ENCODE data around the gene FAM199X. TPM values are rescaled to one million over a fixed set of nuclear protein-coding genes. Genes with fewer than 3 reads are reported as not detected.

FAM199X gene
- polyA plus RNA-seq = 10 to 100 TPM; 13.1 to 24.7 (median 13.6) TPM

- Mint-ChIP-seq H3K9me3 (no peaks in the 10 kb centered on the region), H3K4me3 (peak within 1 kb of the TSS; percentile 71 to 88 (median 84)), H3K27me3 (ENCODE audit: low read depth in 3 of 3) (peaks cover 0 to 9% (median 2%) of the 10 kb centered on the region in 3 donors), H3K27ac (peak within 1 kb of the TSS; percentile 88 to 95 (median 90)), H3K36me3 (no peaks in the 10 kb centered on the region), H3K4me1 (peaks cover 37 to 43% of the 10 kb centered on the region in 2 donors)
- DNase-seq = peak; percentile 85 to 89 (median 88)
Observed at GRCh38 chrX:104165894-104166734, at the start of gene FAM199X. Gene FAM199X (plus strand): TSS chrX:104166453. CDS start chrX:104166786, 333 bp downstream.

- H3K27me3 Mint-ChIP-seq (ENCODE audit: low read depth in 3 of 3) = peaks cover 0 to 5% (median 0%) of the 10 kb centered on the region in 3 donors
- no peaks in the 10 kb centered on the region for H3K9me3 Mint-ChIP-seq
- no peak overlapping the region for H3K27ac Mint-ChIP-seq
- no peaks in the 10 kb centered on the region for H3K36me3 Mint-ChIP-seq
- DNase-seq = no peak
- peaks cover 19 to 23% of the 10 kb centered on the region in 2 donors for H3K4me1 Mint-ChIP-seq
- no peak overlapping the region for H3K4me3 Mint-ChIP-seq
Observed at GRCh38 chrX:104117759-104118158, 48.5 kb upstream of the FAM199X start.

GRCh38 chrX:104118765-104119164, 47.5 kb upstream of the FAM199X start:
- H3K27me3 Mint-ChIP-seq (ENCODE audit: low read depth in 3 of 3) = peaks cover 0 to 4% (median 0%) of the 10 kb centered on the region in 3 donors
- DNase-seq = no peak
- H3K36me3 Mint-ChIP-seq = no peaks in the 10 kb centered on the region
- peaks cover 21 to 23% of the 10 kb centered on the region in 2 donors for H3K4me1 Mint-ChIP-seq
- no peak overlapping the region for H3K27ac Mint-ChIP-seq
- no peak overlapping the region for H3K4me3 Mint-ChIP-seq
- no peaks in the 10 kb centered on the region for H3K9me3 Mint-ChIP-seq

GRCh38 chrX:104122829-104123228, 43.4 kb upstream of the FAM199X start:
- Mint-ChIP-seq H3K9me3 (peaks cover 0 to 2% (median 0%) of the 10 kb centered on the region in 6 donors), H3K27ac (peak overlapping the region in 5 of 6 donors; percentile 13 to 90 (median 59)), H3K4me3 (peak overlapping the region in 3 of 5 donors; percentile 45 to 64 (median 61)), H3K4me1 (peaks cover 13 to 16% of the 10 kb centered on the region in 2 donors), H3K36me3 (no peaks in the 10 kb centered on the region), H3K27me3 (ENCODE audit: low read depth in 3 of 3) (peaks cover 0 to 6% (median 2%) of the 10 kb centered on the region in 3 donors)
- DNase-seq = no peak

GRCh38 chrX:104126856-104127255, 39.4 kb upstream of the FAM199X start:
- Mint-ChIP-seq H3K36me3 (peaks cover 0 to 5% (median 4%) of the 10 kb centered on the region in 3 donors), H3K27me3 (ENCODE audit: low read depth in 3 of 3) (peaks cover 0 to 8% (median 2%) of the 10 kb centered on the region in 3 donors), H3K27ac (no peak overlapping the region), H3K4me1 (peaks cover 13 to 16% of the 10 kb centered on the region in 2 donors), H3K4me3 (no peak overlapping the region), H3K9me3 (peaks cover 0 to 2% (median 0%) of the 10 kb centered on the region in 6 donors)
- DNase-seq = no peak

- Mint-ChIP-seq H3K27ac (no peak overlapping the region), H3K27me3 (ENCODE audit: low read depth in 3 of 3) (peaks cover 0 to 11% (median 6%) of the 10 kb centered on the region in 3 donors), H3K36me3 (peaks cover 0 to 5% (median 4%) of the 10 kb centered on the region in 3 donors), H3K4me1 (peaks cover 24 to 27% of the 10 kb centered on the region in 2 donors), H3K9me3 (peaks cover 0 to 2% (median 0%) of the 10 kb centered on the region in 6 donors), H3K4me3 (no peak overlapping the region)
- no peak for DNase-seq
Observed at GRCh38 chrX:104130808-104131207, 35.4 kb upstream of the FAM199X start.

- Mint-ChIP-seq H3K4me3 (peak overlapping the region; percentile 13 to 64 (median 58)), H3K27ac (peak overlapping the region in 3 of 6 donors; percentile 27 to 56 (median 33)), H3K4me1 (peaks cover 29 to 36% of the 10 kb centered on the region in 2 donors), H3K27me3 (ENCODE audit: low read depth in 3 of 3) (peaks cover 0 to 11% (median 6%) of the 10 kb centered on the region in 3 donors), H3K9me3 (no peaks in the 10 kb centered on the region), H3K36me3 (peaks cover 0 to 5% (median 0%) of the 10 kb centered on the region in 3 donors)
- no peak for DNase-seq
Observed at GRCh38 chrX:104134583-104135261, 31.5 kb upstream of the FAM199X start.

GRCh38 chrX:104135677-104136076, 30.6 kb upstream of the FAM199X start:
- peak overlapping the region in 4 of 6 donors; percentile 10 to 46 (median 28) for H3K27ac Mint-ChIP-seq
- peaks cover 31 to 42% of the 10 kb centered on the region in 2 donors for H3K4me1 Mint-ChIP-seq
- H3K27me3 Mint-ChIP-seq (ENCODE audit: low read depth in 3 of 3) = peaks cover 0 to 11% (median 6%) of the 10 kb centered on the region in 3 donors
- H3K4me3 Mint-ChIP-seq = peak overlapping the region; percentile 13 to 64 (median 38)
- no peaks in the 10 kb centered on the region for H3K9me3 Mint-ChIP-seq
- peaks cover 0 to under 1% (median 0%) of the 10 kb centered on the region in 3 donors for H3K36me3 Mint-ChIP-seq
- no peak for DNase-seq

GRCh38 chrX:104136241-104137019, 29.8 kb upstream of the FAM199X start:
- peaks cover 35 to 49% of the 10 kb centered on the region in 2 donors for H3K4me1 Mint-ChIP-seq
- peak overlapping the region in 1 of 6 donors; percentile 10 for H3K27ac Mint-ChIP-seq
- peak overlapping the region in 4 of 5 donors; percentile 22 to 26 (median 23) for H3K4me3 Mint-ChIP-seq

GRCh38 chrX:104137496-104137895, 28.8 kb upstream of the FAM199X start:
- Mint-ChIP-seq H3K27me3 (ENCODE audit: low read depth in 3 of 3) (peaks cover 0 to 8% (median 6%) of the 10 kb centered on the region in 3 donors), H3K36me3 (no peaks in the 10 kb centered on the region), H3K4me1 (peaks cover 42 to 56% of the 10 kb centered on the region in 2 donors), H3K4me3 (no peak overlapping the region), H3K27ac (peak overlapping the region in 1 of 6 donors; percentile 70), H3K9me3 (no peaks in the 10 kb centered on the region)
- no peak for DNase-seq

More at GRCh38 chrX:104136241-104137019, 29.8 kb upstream of the FAM199X start:
- H3K36me3 Mint-ChIP-seq = no peaks in the 10 kb centered on the region
- H3K27me3 Mint-ChIP-seq (ENCODE audit: low read depth in 3 of 3) = peaks cover 0 to 11% (median 6%) of the 10 kb centered on the region in 3 donors
- no peaks in the 10 kb centered on the region for H3K9me3 Mint-ChIP-seq
- peak; percentile 58 to 67 (median 65) for DNase-seq

GRCh38 chrX:104141087-104141760, 25.0 kb upstream of the FAM199X start:
- no peaks in the 10 kb centered on the region for H3K36me3 Mint-ChIP-seq
- H3K9me3 Mint-ChIP-seq = no peaks in the 10 kb centered on the region
- H3K27ac Mint-ChIP-seq = peak overlapping the region in 1 of 6 donors; percentile 35
- H3K4me1 Mint-ChIP-seq = peaks cover 24 to 40% of the 10 kb centered on the region in 2 donors
- H3K27me3 Mint-ChIP-seq (ENCODE audit: low read depth in 3 of 3) = peaks cover 0 to 7% (median 0%) of the 10 kb centered on the region in 3 donors
- no peak for DNase-seq
- H3K4me3 Mint-ChIP-seq = no peak overlapping the region

- Mint-ChIP-seq H3K9me3 (no peaks in the 10 kb centered on the region), H3K4me1 (peaks cover 0 to 18% of the 10 kb centered on the region in 2 donors), H3K36me3 (no peaks in the 10 kb centered on the region), H3K27me3 (ENCODE audit: low read depth in 3 of 3) (peaks cover 0 to 8% (median 4%) of the 10 kb centered on the region in 3 donors), H3K4me3 (no peak overlapping the region), H3K27ac (no peak overlapping the region)
- no peak for DNase-seq
Observed at GRCh38 chrX:104151037-104151436, 15.2 kb upstream of the FAM199X start.
